LNCAP (cell line): ENCODE measurements around the gene MPDU1.

Experiments used
- TF ChIP-seq, protein P1 (sequence below): fragments of 450-650 bp; IDR thresholded peaks from 2 replicates; pipeline ENCODE4 v1.5.1; 2017; ENCODE audit warnings: mild to moderate bottlenecking

MPDU1 gene

DNA sequence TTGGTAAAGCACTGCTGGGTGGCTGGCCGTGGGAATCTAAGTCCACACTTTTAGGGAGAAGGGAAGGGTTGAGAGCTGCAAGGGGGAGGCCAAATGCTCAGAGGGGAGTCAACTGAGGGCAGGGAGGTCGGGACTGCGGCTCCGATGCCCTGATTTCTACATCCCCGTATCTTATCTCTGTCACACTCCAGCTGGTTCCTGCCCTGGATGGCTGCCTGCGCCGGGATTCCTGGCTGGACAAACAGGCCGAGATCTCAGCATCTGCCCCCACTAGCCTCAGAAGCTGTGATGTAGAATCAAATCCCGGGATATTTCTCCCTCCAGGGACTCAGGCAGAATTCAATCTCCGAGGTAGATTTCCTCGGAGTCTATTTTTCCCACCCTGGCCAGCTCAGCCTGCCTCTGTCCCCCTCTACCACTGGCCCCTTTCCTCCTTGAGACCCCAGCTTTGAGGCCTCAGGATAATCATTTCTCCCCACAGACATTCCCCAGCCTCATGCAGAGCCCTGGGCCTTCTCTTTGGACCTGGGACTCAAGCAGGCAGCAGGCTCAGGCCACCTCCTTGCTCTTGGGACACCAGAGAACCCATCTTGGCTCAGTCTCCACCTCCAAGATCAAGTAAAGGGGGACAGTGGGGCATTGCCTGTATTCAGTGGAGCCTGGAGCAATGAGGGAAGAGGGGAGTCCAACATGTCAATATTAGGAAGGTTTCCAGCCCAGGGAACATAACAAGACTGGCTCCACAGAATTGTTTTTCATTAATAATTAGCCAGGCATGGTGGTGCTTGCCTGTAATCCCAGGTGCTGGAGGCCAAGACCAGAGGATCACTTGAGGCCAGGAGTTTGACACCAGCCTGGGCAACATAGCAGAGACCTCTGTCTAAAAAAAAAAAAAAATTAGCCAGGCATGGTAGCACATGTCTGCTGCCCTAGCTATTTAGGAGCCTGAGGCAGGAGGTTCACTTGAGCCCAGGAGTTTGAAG, 48.0 kb downstream of the MPDU1 start:
- TF ChIP-seq, protein P1, sequence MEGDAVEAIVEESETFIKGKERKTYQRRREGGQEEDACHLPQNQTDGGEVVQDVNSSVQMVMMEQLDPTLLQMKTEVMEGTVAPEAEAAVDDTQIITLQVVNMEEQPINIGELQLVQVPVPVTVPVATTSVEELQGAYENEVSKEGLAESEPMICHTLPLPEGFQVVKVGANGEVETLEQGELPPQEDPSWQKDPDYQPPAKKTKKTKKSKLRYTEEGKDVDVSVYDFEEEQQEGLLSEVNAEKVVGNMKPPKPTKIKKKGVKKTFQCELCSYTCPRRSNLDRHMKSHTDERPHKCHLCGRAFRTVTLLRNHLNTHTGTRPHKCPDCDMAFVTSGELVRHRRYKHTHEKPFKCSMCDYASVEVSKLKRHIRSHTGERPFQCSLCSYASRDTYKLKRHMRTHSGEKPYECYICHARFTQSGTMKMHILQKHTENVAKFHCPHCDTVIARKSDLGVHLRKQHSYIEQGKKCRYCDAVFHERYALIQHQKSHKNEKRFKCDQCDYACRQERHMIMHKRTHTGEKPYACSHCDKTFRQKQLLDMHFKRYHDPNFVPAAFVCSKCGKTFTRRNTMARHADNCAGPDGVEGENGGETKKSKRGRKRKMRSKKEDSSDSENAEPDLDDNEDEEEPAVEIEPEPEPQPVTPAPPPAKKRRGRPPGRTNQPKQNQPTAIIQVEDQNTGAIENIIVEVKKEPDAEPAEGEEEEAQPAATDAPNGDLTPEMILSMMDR, result no peak

DNA sequence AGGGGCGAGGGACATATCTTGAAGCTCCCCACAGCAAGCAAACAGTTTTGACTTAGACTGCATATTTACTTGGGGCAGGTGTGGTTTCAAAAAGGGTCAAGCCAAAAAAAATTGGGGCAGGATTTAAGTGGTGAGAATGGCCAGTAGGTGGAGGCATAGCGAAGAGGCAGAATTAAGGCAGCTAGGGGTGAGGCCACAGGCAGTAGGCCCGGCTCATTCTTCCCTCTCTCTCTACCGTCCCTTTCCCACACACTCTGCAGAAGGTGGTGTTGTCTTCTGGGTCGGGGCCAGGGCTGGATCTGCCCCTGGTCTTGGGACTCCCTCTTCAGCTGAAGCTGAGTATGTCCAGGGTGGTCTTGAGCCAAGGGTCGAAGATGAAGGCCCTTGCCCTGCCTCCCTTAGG, 48.8 kb downstream of the MPDU1 start:
- TF ChIP-seq, protein P1, result peak; percentile 56; the same call in 1 of the 2 replicates

DNA sequence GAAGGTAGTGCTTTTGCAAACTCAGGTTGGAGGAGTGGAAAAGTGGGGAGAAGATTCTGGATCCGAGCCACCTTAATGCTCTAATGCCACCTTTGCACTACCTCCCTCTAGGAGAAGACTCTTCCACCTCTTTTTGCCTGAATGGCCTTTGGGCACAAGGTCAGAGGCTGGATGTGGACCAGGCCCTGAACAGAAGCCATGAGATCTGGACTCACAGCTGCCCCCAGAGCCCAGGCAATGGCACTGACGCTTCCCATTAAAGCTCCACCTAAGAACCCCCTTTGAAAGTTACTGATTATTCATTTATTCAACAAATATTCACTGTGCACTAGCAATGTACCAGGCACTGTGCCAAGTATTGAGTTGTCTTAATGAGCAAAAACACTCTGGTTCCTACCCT, 49.4 kb downstream of the MPDU1 start:
- TF ChIP-seq, protein P1, result no peak

DNA sequence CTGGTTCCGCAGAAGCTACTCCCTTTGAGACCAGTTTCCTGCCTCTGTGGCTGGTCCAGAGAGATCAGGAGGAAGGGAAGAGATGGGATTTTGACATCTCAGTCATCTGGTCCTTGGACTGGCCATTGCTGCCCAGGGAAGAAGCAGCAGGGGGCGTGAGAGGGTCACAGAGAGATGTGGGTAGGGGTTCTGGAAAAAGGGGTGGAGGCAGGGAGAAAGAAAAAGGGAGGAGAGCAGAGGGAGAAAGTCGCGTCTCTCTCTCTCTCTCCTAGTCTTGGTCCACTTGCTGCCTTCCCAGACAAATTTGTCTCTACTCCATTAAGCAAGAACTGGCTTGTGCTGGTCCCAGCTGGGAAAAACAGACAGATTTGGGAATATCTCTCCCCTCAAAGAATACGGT, 50.7 kb downstream of the MPDU1 start:
- TF ChIP-seq, protein P1, result peak; percentile 43; the same call in 1 of the 2 replicates

DNA sequence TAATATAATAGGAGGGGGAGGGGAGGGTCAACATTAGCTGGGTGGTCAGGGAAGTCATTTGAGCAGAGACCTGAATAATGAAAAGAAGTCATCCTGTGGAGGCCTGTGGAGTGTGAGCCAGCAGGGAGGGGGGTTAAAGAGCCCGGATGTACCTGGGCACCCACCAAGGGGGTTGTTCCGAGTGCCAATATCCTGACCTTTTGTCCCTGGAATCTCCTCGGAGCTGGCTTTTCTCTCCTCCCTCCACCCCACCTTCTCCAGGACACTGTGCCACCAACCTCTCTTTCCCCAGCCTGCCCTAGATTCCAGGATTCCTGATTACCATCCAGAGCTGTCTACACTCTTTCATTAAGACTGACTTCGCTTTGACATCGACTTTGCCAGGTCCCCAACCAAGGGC, 52.5 kb downstream of the MPDU1 start:
- TF ChIP-seq, protein P1, result no peak
